C4-2B (cell line): ENCODE measurements around the gene SLC8A1.

Experiments used
- CTCF ChIP-seq: fragments of 450-650 bp; conservative IDR thresholded peaks from 2 replicates; pipeline ENCODE4 v1.5.1; 2017; ENCODE audit warnings: mild to moderate bottlenecking
- ZFX ChIP-seq: fragments of 450-650 bp; IDR thresholded peaks from 2 replicates; pipeline ENCODE4 v1.6.1; 2017

GRCh38 chr2:40204268-40204667, 247.6 kb downstream of the SLC8A1 start:
- TF ChIP-seq CTCF (no peak), ZFX (no peak)
